NB4 (cell line): ENCODE data around the gene TMTC3.

Source experiments
- MAX ChIP-seq: IDR thresholded peaks from 2 replicates; pipeline ENCODE4 v1.6.1; 2011; ENCODE audit warnings: low read depth, low read length
- POLR2A ChIP-seq: IDR thresholded peaks from 2 replicates; pipeline ENCODE4 v1.6.1; 2011; ENCODE audit warnings: mild to moderate bottlenecking; ENCODE audit not compliant: insufficient read length; ENCODE audit errors: extremely low read depth

GRCh38 chr12:88144546-88145468, 2.7 kb downstream of the TMTC3 start:
- TF ChIP-seq MAX, result no peak
- no peak for TF ChIP-seq POLR2A
